H1 (cell line): Measurements from ENCODE around the gene ILKAP. TPM values are rescaled to one million over a fixed set of nuclear protein-coding genes. Genes with fewer than 3 reads are reported as not detected.

Experiments
- CTCF ChIA-PET: fragments of 300-600 bp; sonication (Branson Sonifier 250); formaldehyde crosslinking; loops from one replicate; lab custom pipeline; 2021; ENCODE audit not compliant: partially characterized antibody; lab: Charles Lee
- POLR2A ChIA-PET: fragments of 300-600 bp; sonication (Branson Sonifier 250); formaldehyde crosslinking; loops from one replicate; lab custom pipeline; 2021; ENCODE audit warnings: inconsistent platforms; ENCODE audit not compliant: partially characterized antibody; lab: Charles Lee
- DNase-seq, 2 experiments: peaks; one replicate each; pipeline versions ENCODE4 v3.0.0 to v3.0.0-alpha.2; 2010 to 2022; ENCODE audit warnings: low spot score in 2 of 2, low read depth in 1 of 2, mixed read lengths in 1 of 2
- FAIRE-seq: peaks from 2 replicates; lab custom pipeline; 2011; peaks lifted over from hg19 to GRCh38; lab: Jason Lieb, UNC
- H2AFZ ChIP-seq: 2 replicates; pipeline ENCODE4 v1.8.1; 2012; ENCODE audit warnings: low read length, inconsistent platforms
- H2AK5ac ChIP-seq: 2 replicates; pipeline ENCODE4 v1.6.1; 2013; ENCODE audit warnings: low read depth, low read length
- H2BK120ac ChIP-seq: replicated peaks from 2 replicates; pipeline ENCODE3; 2013; ENCODE audit warnings: low read depth, low read length, inconsistent platforms
- H2BK12ac ChIP-seq: 2 replicates; pipeline ENCODE4 v1.6.1; 2013; ENCODE audit warnings: low read depth, low read length
- H2BK15ac ChIP-seq: 2 replicates; pipeline ENCODE4 v1.6.1; 2013; ENCODE audit warnings: low read length
- H2BK20ac ChIP-seq: 2 replicates; pipeline ENCODE4 v1.6.1; 2013; ENCODE audit warnings: low read length
- H2BK5ac ChIP-seq: 2 replicates; pipeline ENCODE4 v1.6.1; 2013; ENCODE audit warnings: low read depth, low read length
- H3K14ac ChIP-seq: 2 replicates; pipeline ENCODE4 v1.6.1; 2013; ENCODE audit warnings: inconsistent platforms; ENCODE audit not compliant: insufficient read length
- H3K18ac ChIP-seq: 2 replicates; pipeline ENCODE4 v1.6.1; 2013; ENCODE audit warnings: low read length; ENCODE audit errors: extremely low read depth
- H3K23ac ChIP-seq: 2 replicates; pipeline ENCODE4 v1.6.1; 2013; ENCODE audit warnings: inconsistent platforms; ENCODE audit not compliant: insufficient read length
- H3K23me2 ChIP-seq: 2 replicates; pipeline ENCODE4 v1.6.1; 2013; ENCODE audit warnings: low read depth, low read length
- H3K27ac ChIP-seq: 2 replicates; pipeline ENCODE4 v1.6.1; 2011; ENCODE audit warnings: low read depth, low read length, inconsistent platforms
- H3K27me3 ChIP-seq, 4 experiments: replicated peaks in 1 of 4; 1 replicate in 1 of 4; 2 replicates in 3 of 4; pipeline versions ENCODE4 v1.6.1 to v1.8.1; 2011 to 2013; ENCODE audit warnings: low read length in 3 of 4, mild to moderate bottlenecking in 3 of 4, inconsistent platforms in 2 of 4, mixed read lengths in 2 of 4, moderate library complexity in 1 of 4; ENCODE audit not compliant: control insufficient read depth in 3 of 4, insufficient read depth in 3 of 4; ENCODE audit errors: extremely low read depth in 1 of 4
- H3K36me3 ChIP-seq, 4 experiments: 2 replicates each; pipeline versions ENCODE4 v1.6.1 to v1.8.1; 2011 to 2013; ENCODE audit warnings: mild to moderate bottlenecking in 4 of 4, low read length in 3 of 4, moderate library complexity in 2 of 4, control low read depth in 1 of 4, inconsistent platforms in 1 of 4; ENCODE audit not compliant: insufficient read depth in 4 of 4, control insufficient read depth in 2 of 4
- H3K4ac ChIP-seq: replicated peaks from 2 replicates; pipeline ENCODE3; 2013; ENCODE audit warnings: low read length, low read depth, mixed read lengths, inconsistent platforms; ENCODE audit not compliant: insufficient read length
- H3K4me1 ChIP-seq, 4 experiments: replicated peaks in 1 of 4; 1 replicate in 1 of 4; 2 replicates in 3 of 4; pipeline versions ENCODE4 v1.6.1 to v1.8.1; 2011 to 2013; ENCODE audit warnings: low read length in 3 of 4, inconsistent platforms in 2 of 4, mixed read lengths in 1 of 4; ENCODE audit not compliant: insufficient read depth in 4 of 4, control insufficient read depth in 3 of 4
- H3K4me2 ChIP-seq, 2 experiments: 2 replicates each; pipeline versions ENCODE4 v1.6.1 to v1.8.1; 2011 to 2013; ENCODE audit warnings: low read depth in 2 of 2, low read length in 2 of 2, control low read depth in 1 of 2, inconsistent platforms in 1 of 2, mild to moderate bottlenecking in 1 of 2; ENCODE audit not compliant: insufficient read depth in 1 of 2
- H3K4me3 ChIP-seq, 4 experiments: fragments of 200-600, 300-600 bp in 1 of 4; sonication (generic), shearing (Covaris generic), sonication (Bioruptor Twin) in 1 of 4; 2 replicates each; pipeline versions ENCODE4 v1.5.1 to v1.8.1; 2011 to 2016; ENCODE audit warnings: low read length in 4 of 4, low read depth in 3 of 4, control low read depth in 2 of 4, inconsistent platforms in 2 of 4, mild to moderate bottlenecking in 2 of 4, mixed read lengths in 1 of 4, moderate library complexity in 1 of 4; ENCODE audit not compliant: insufficient read depth in 2 of 4; ENCODE audit errors: extremely low read depth in 1 of 4
- H3K56ac ChIP-seq: replicated peaks from 2 replicates; pipeline ENCODE3; 2013; ENCODE audit warnings: low read depth, mild to moderate bottlenecking, mixed read lengths, low read length, inconsistent platforms; ENCODE audit not compliant: insufficient read length
- H3K79me1 ChIP-seq: 2 replicates; pipeline ENCODE4 v1.6.1; 2013; ENCODE audit warnings: low read depth, low read length, control low read depth
- H3K79me2 ChIP-seq, 2 experiments: 2 replicates each; pipeline versions ENCODE4 v1.6.1 to v1.8.1; 2012 to 2013; ENCODE audit warnings: low read length in 2 of 2, mild to moderate bottlenecking in 2 of 2, inconsistent platforms in 1 of 2; ENCODE audit not compliant: insufficient read depth in 2 of 2, control insufficient read depth in 1 of 2
- H3K9ac ChIP-seq, 4 experiments: replicated peaks in 1 of 4; 1 replicate in 1 of 4; 2 replicates in 3 of 4; pipeline versions ENCODE4 v1.6.1 to v1.8.1; 2011 to 2013; ENCODE audit warnings: low read depth in 3 of 4, low read length in 3 of 4, control low read depth in 2 of 4, mild to moderate bottlenecking in 2 of 4, moderate library complexity in 2 of 4, inconsistent platforms in 1 of 4; ENCODE audit errors: extremely low read depth in 1 of 4
- H3K9me3 ChIP-seq, 2 experiments: 2 replicates each; pipeline versions ENCODE4 v1.6.1 to v1.8.1; 2012 to 2013; ENCODE audit warnings: mild to moderate bottlenecking in 2 of 2, moderate library complexity in 2 of 2, control low read depth in 1 of 2, inconsistent platforms in 1 of 2, low read depth in 1 of 2, low read length in 1 of 2, mixed read lengths in 1 of 2; ENCODE audit not compliant: insufficient read depth in 2 of 2
- H4K20me1 ChIP-seq, 2 experiments: replicated peaks in 1 of 2; 2 replicates each; pipeline versions ENCODE3 to v1.8.1; 2011 to 2013; ENCODE audit warnings: inconsistent platforms in 2 of 2, low read length in 2 of 2, mild to moderate bottlenecking in 1 of 2; ENCODE audit not compliant: insufficient read depth in 2 of 2, control insufficient read depth in 1 of 2
- H4K5ac ChIP-seq: 2 replicates; pipeline ENCODE4 v1.6.1; 2013; ENCODE audit warnings: low read length, low read depth, mixed read lengths, inconsistent platforms; ENCODE audit not compliant: insufficient read length
- H4K8ac ChIP-seq: 2 replicates; pipeline ENCODE4 v1.8.0; 2013; ENCODE audit warnings: mild to moderate bottlenecking, moderate library complexity, low read length, inconsistent platforms; ENCODE audit not compliant: insufficient read depth; ENCODE audit errors: extremely low read depth
- H4K91ac ChIP-seq: replicated peaks from 2 replicates; pipeline ENCODE3; 2013; ENCODE audit warnings: low read length, mixed read lengths, inconsistent platforms; ENCODE audit not compliant: insufficient read length
- CBX5 ChIP-seq: fragments of 300-800, 300-1000 bp; sonication (generic); IDR thresholded peaks from 2 replicates; pipeline ENCODE4 v1.7.1; 2016; ENCODE audit warnings: antibody characterized with exemption, low read length, low read depth
- EGR1 ChIP-seq: IDR thresholded peaks from 2 replicates; pipeline ENCODE4 v1.6.1; 2011; ENCODE audit warnings: low read depth, low read length, borderline replicate concordance
- EZH2 ChIP-seq: fragments of 200-600 bp; sonication (generic); IDR thresholded peaks from 2 replicates; pipeline ENCODE4 v1.7.1; 2012; ENCODE audit warnings: low read depth, mild to moderate bottlenecking, moderate library complexity, low read length, inconsistent platforms; ENCODE audit not compliant: severe bottlenecking
- PHF8 ChIP-seq: fragments of 200-600 bp; sonication (generic); conservative IDR thresholded peaks from 2 replicates; pipeline ENCODE4 v1.7.1; 2012; ENCODE audit warnings: low read depth, mild to moderate bottlenecking, inconsistent platforms, low read length, moderate library complexity
- RBBP5 ChIP-seq: IDR thresholded peaks from 2 replicates; pipeline ENCODE4 v1.7.1; 2012; ENCODE audit warnings: low read depth, mild to moderate bottlenecking, inconsistent platforms, low read length, moderate library complexity, borderline replicate concordance
- RFX5 ChIP-seq: IDR thresholded peaks from 2 replicates; pipeline ENCODE4 v1.6.1; 2011; ENCODE audit warnings: low read depth, low read length, improper control_type of control experiment, borderline replicate concordance
- SIX5 ChIP-seq: IDR thresholded peaks from 2 replicates; pipeline ENCODE4 v1.6.1; 2011; ENCODE audit warnings: mild to moderate bottlenecking, low read depth, low read length
- SRF ChIP-seq: IDR thresholded peaks from 2 replicates; pipeline ENCODE4 v1.6.1; 2011; ENCODE audit warnings: mild to moderate bottlenecking, low read depth, low read length, moderate library complexity
- TAF1 ChIP-seq: IDR thresholded peaks from 2 replicates; pipeline ENCODE4 v1.6.1; 2011; ENCODE audit warnings: mild to moderate bottlenecking, low read depth, low read length
- WGBS, 2 experiments: shearing (Covaris generic) in 1 of 2; methylation state at CpG; one replicate each; pipeline versions ENCODE4 v1.1.6 to v1.1.7; 2013 to 2015; ENCODE audit warnings: low lambda C conversion rate in 2 of 2, mixed read lengths in 2 of 2, inconsistent platforms in 1 of 2, low coverage in 1 of 2, missing lambda C conversion rate in 1 of 2; ENCODE audit not compliant: insufficient replicate concordance in 2 of 2, insufficient coverage in 1 of 2, insufficient read length in 1 of 2; ENCODE audit errors: extremely low coverage in 1 of 2, missing lambda C conversion rate in 1 of 2; 5-methylcytosine and 5-hydroxymethylcytosine counted together
- polyA plus RNA-seq, 7 experiments: library from polyadenylated mRNA; depleted of rRNA in 3 of 7; stranded (reverse) in 5 of 7; unstranded in 2 of 7; fragments of >200 nt in 5 of 7; fragments of 200-250 nt in 2 of 7; gene quantifications; 1 replicate in 5 of 7; 2 replicates in 1 of 7; 4 replicates in 1 of 7; pipeline versions ENCODE4 v1.2.1 to v1.2.3, GENCODE V29; 2011 to 2013; ENCODE audit warnings: missing spikeins in 2 of 7, mixed read lengths in 2 of 7
- total RNA-seq: library from RNA; stranded (reverse); fragmentation: NEBNext Ultra II Directional; extraction: Animal tissue kit (Norgen Biotek cat#: 25700); gene quantifications from 2 replicates; pipeline ENCODE4 v1.2.1, GENCODE V29; 2021
- TF ChIP-seq, protein P1 (sequence below): IDR thresholded peaks from 2 replicates; pipeline ENCODE4 v1.6.1; 2012; ENCODE audit warnings: inconsistent platforms

Gene ILKAP
- total and polyA plus RNA-seq, 2 of the 8 experiments (the other 6 are each of a cell fraction or from before 2014, with no cell fraction given) = 23.5 to 33.8 TPM

DNA sequence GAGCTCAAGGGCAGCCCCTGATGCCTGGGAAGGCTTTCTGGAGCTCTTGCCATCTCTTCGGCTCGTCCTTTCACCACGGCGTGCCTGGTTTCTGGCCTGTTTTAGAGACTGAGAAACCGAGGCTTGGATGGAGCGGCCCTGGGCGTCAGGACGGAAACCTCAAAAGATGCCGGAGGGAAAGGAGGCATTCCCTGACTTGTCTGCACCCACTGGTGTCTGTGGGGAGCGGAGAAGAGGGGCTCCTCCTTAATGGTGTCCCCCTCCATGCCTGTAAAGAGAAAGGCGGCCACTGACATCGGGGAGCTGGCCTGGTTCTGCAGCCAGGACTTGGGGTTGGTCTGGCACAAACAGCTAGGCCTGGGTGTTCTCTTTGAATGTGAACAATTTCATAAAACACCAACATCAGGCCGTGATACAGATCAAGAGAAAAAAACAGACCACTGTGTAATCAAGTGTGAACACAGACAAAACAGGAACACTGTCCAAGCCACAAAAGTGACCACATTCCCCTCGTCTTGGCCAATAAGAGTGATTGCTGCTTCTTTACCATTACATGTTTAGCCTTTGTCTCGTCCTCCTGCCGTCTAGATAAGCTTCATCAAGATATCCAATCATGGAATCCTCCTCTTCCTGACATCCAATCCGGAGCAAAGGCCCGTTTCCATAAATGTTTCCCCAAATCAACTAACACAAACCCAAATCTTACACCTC, 633 bp upstream of the ILKAP start:
- peaks cover 6 to 9% of the 10 kb centered on the region in 2 experiments for H4K20me1 ChIP-seq
- ChIA-PET POLR2A (interaction anchor here (1.0 to 1.3 kb wide), 4 partner anchors 16 to 84 kb away, joined by 3 to 5 read pairs (median 4); partner anchors contain the start of gene PER2), CTCF (interaction anchor here (1.3 to 1.4 kb wide), 2 partner anchors 11 to 74 kb away, joined by 3 to 4 read pairs; no protein-coding TSS in a partner anchor)
- H3K14ac ChIP-seq = no peak overlapping the region
- peak overlapping the region; percentile 7; the same call in 1 of the 2 replicates for H4K8ac ChIP-seq
- H3K9me3 ChIP-seq = no peaks in the 10 kb centered on the region
- H3K27me3 ChIP-seq = peaks cover 0 to 8% (median 2%) of the 10 kb centered on the region in 4 experiments; a peak in 2 of 7 replicates
- H2BK20ac ChIP-seq = no peak overlapping the region
- peaks cover 8% of the 10 kb centered on the region; the same call in 1 of the 2 replicates for H3K23me2 ChIP-seq
- peak overlapping the region; percentile 5 for H3K56ac ChIP-seq
- no peak overlapping the region for H2BK120ac ChIP-seq
- DNase-seq (no peak), FAIRE-seq (no peak)
- WGBS, 2 experiments = 77% methylated on average over 18 of the region's 18 CpGs; no CpG with 5 or more reads in 1 of the 2 experiments
- peaks cover 16 to 40% of the 10 kb centered on the region in 2 experiments for H3K79me2 ChIP-seq
- H4K5ac ChIP-seq = peak overlapping the region; percentile 78
- H3K4me1 ChIP-seq = peaks cover 2 to 7% (median 4%) of the 10 kb centered on the region in 4 experiments; a peak in 5 of 7 replicates
- peak overlapping the region; percentile 79 to 97 for H3K4me2 ChIP-seq
- H2BK15ac ChIP-seq = peak overlapping the region; percentile 81; the same call in 1 of the 2 replicates
- no peak overlapping the region for H2BK12ac ChIP-seq
- H3K4me3 ChIP-seq = peak overlapping the region; percentile 20 to 94 (median 43); a peak in 6 of 8 replicates
- H2AFZ ChIP-seq = peak overlapping the region; percentile 95
- peak overlapping the region; percentile 87 for H3K18ac ChIP-seq
- no peak overlapping the region for H2AK5ac ChIP-seq
- TF ChIP-seq SRF (no peak), EGR1 (no peak), RBBP5 (no peak), RFX5 (no peak), TAF1 (no peak), SIX5 (no peak), PHF8 (no peak), EZH2 (no peak), CBX5 (no peak)
- TF ChIP-seq, protein P1, sequence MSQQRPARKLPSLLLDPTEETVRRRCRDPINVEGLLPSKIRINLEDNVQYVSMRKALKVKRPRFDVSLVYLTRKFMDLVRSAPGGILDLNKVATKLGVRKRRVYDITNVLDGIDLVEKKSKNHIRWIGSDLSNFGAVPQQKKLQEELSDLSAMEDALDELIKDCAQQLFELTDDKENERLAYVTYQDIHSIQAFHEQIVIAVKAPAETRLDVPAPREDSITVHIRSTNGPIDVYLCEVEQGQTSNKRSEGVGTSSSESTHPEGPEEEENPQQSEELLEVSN = no peak
- TF ChIP-seq, all 59 proteins: peak for 0
- no peaks in the 10 kb centered on the region for H3K36me3 ChIP-seq
- H3K79me1 ChIP-seq = peaks cover 4% of the 10 kb centered on the region; the same call in 1 of the 2 replicates
- no peak overlapping the region for H3K23ac ChIP-seq
- no peak overlapping the region; the same call in 1 of the 2 replicates for H2BK5ac ChIP-seq
- no peak overlapping the region for H3K4ac ChIP-seq
- peak overlapping the region; percentile 59; the same call in 1 of the 2 replicates for H3K27ac ChIP-seq
- H3K9ac ChIP-seq = peak overlapping the region in 3 of 4 experiments; percentile 31 to 78 (median 45); a peak in 4 of 7 replicates
- H4K91ac ChIP-seq = peak overlapping the region; percentile 22
